ENCODE results near the gene TTC21B.
"Not testable (repeated sequence)": the region's sequence is repeated elsewhere in the genome, so short reads cannot be mapped to it uniquely, and the experiment has no call there.

The TTC21B gene

GRCh38 chr2:165868211-165868610 is 85.4 kb downstream of the TTC21B start:
- Histone ChIP-seq H3K4me1 (ENCODE audit: insufficient read depth, low read length) (peaks cover 40% of the 10 kb centered on the region), H3K36me3 (ENCODE audit: insufficient read depth, low read length) (peaks cover 2% of the 10 kb centered on the region), H2AFZ (ENCODE audit: low read depth, low read length) (no peak overlapping the region), H3K27me3 (ENCODE audit: insufficient read depth, low read length) (no peaks in the 10 kb centered on the region), H3K4me3 (ENCODE audit: low read length) (no peak overlapping the region), H3K9me3 (ENCODE audit: low read length) (peaks cover 4% of the 10 kb centered on the region)

- Histone ChIP-seq H2AFZ (ENCODE audit: low read depth, low read length) (peak overlapping the region; percentile 42), H3K4me1 (ENCODE audit: insufficient read depth, low read length) (peaks cover 28% of the 10 kb centered on the region), H3K4me3 (ENCODE audit: low read length) (peak overlapping the region; percentile 36), H3K36me3 (ENCODE audit: insufficient read depth, low read length) (no peaks in the 10 kb centered on the region), H3K27me3 (ENCODE audit: insufficient read depth, low read length) (no peaks in the 10 kb centered on the region), H3K9me3 (ENCODE audit: low read length) (peaks cover 7% of the 10 kb centered on the region)
Measured at GRCh38 chr2:165864296-165864695, 89.3 kb downstream of the TTC21B start.

DNA sequence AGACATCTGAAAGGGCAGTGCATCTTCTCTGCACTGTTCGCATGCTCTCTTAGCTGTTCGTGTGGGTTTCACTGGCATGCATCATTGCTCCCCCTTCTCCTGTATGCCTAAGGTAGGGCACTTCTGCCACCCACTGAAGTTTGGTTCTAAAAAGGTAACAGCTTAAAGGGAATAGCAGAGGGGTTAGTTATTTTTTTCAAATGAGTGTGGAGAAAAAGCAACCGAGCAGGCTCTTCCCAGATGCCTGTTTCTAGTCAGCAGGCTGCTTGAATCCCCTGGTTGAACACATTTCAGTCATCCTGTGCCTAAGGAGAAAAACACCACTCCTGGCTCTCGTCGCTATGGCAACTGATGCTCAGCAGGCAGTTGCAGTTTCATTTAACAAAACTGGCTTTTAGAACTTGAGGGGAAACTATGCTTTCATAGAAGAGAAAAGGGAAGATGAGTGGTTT is 89.7 kb downstream of the TTC21B start:
- H3K4me1 ChIP-seq (ENCODE audit: insufficient read depth, low read length), result peaks cover 28% of the 10 kb centered on the region

GRCh38 chr2:165861083-165861482 is 92.5 kb downstream of the TTC21B start:
- H3K27me3 ChIP-seq (ENCODE audit: insufficient read depth, low read length); H3K4me3 ChIP-seq (ENCODE audit: low read length): not testable (repeated sequence)
- peaks cover 10% of the 10 kb centered on the region for H3K9me3 ChIP-seq (ENCODE audit: low read length)

More for the DNA sequence above, 89.7 kb downstream of the TTC21B start:
- Histone ChIP-seq H3K9me3 (ENCODE audit: low read length) (peaks cover 7% of the 10 kb centered on the region), H2AFZ (ENCODE audit: low read depth, low read length) (peak overlapping the region; percentile 42), H3K36me3 (ENCODE audit: insufficient read depth, low read length) (no peaks in the 10 kb centered on the region), H3K4me3 (ENCODE audit: low read length) (peak overlapping the region; percentile 36), H3K27me3 (ENCODE audit: insufficient read depth, low read length) (no peaks in the 10 kb centered on the region)

DNA sequence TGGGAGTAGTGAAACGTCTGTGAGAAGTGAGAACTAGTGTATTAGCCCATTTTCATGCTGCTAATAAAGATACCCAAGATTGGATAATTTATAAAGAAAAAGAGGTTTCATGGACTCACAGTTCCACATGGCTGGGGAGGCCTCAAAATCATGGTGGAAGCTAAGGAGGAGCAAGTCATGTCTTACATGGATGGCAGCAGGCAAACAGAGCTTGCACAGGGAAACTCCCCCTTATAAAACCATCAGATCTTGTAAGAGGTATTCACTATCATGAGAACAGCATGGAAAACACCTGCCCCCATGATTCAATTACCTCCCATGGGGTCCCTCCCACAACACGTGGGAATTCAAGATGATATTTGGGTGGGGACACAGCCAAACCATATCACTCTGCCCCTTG is 93.9 kb downstream of the TTC21B start:
- H3K36me3 ChIP-seq (ENCODE audit: insufficient read depth, low read length); H2AFZ ChIP-seq (ENCODE audit: low read depth, low read length); H3K27me3 ChIP-seq (ENCODE audit: insufficient read depth, low read length); H3K4me3 ChIP-seq (ENCODE audit: low read length): not testable (repeated sequence)
- Histone ChIP-seq H3K9me3 (ENCODE audit: low read length) (peaks cover 10% of the 10 kb centered on the region), H3K4me1 (ENCODE audit: insufficient read depth, low read length) (peaks cover 20% of the 10 kb centered on the region)

More at GRCh38 chr2:165861083-165861482, 92.5 kb downstream of the TTC21B start:
- H3K36me3 ChIP-seq (ENCODE audit: insufficient read depth, low read length); H2AFZ ChIP-seq (ENCODE audit: low read depth, low read length): not testable (repeated sequence)
- peaks cover 28% of the 10 kb centered on the region for H3K4me1 ChIP-seq (ENCODE audit: insufficient read depth, low read length)

- H3K4me3 ChIP-seq (ENCODE audit: low read length), result no peak overlapping the region
- H3K4me1 ChIP-seq (ENCODE audit: insufficient read depth, low read length), result peaks cover 2% of the 10 kb centered on the region
- H3K36me3 ChIP-seq (ENCODE audit: insufficient read depth, low read length), result no peaks in the 10 kb centered on the region
- H3K27me3 ChIP-seq (ENCODE audit: insufficient read depth, low read length), result no peaks in the 10 kb centered on the region
- H2AFZ ChIP-seq (ENCODE audit: low read depth, low read length), result no peak overlapping the region
- peaks cover 14% of the 10 kb centered on the region for H3K9me3 ChIP-seq (ENCODE audit: low read length)
Measured at GRCh38 chr2:165857876-165858275, 95.7 kb downstream of the TTC21B start.

- H3K9me3 ChIP-seq (ENCODE audit: low read length), result peaks cover 4% of the 10 kb centered on the region
- H3K4me1 ChIP-seq (ENCODE audit: insufficient read depth, low read length), result no peaks in the 10 kb centered on the region
- no peak overlapping the region for H3K4me3 ChIP-seq (ENCODE audit: low read length)
- H3K36me3 ChIP-seq (ENCODE audit: insufficient read depth, low read length), result no peaks in the 10 kb centered on the region
- H3K27me3 ChIP-seq (ENCODE audit: insufficient read depth, low read length), result no peaks in the 10 kb centered on the region
- H2AFZ ChIP-seq (ENCODE audit: low read depth, low read length), result no peak overlapping the region
Measured at GRCh38 chr2:165852394-165852793, 101.2 kb downstream of the TTC21B start.

- no peak overlapping the region for H2AFZ ChIP-seq (ENCODE audit: low read depth, low read length)
- no peaks in the 10 kb centered on the region for H3K9me3 ChIP-seq (ENCODE audit: low read length)
- H3K4me1 ChIP-seq (ENCODE audit: insufficient read depth, low read length), result peaks cover 11% of the 10 kb centered on the region
- no peaks in the 10 kb centered on the region for H3K27me3 ChIP-seq (ENCODE audit: insufficient read depth, low read length)
- no peak overlapping the region for H3K4me3 ChIP-seq (ENCODE audit: low read length)
- no peaks in the 10 kb centered on the region for H3K36me3 ChIP-seq (ENCODE audit: insufficient read depth, low read length)
Measured at GRCh38 chr2:165847001-165847400, 106.6 kb downstream of the TTC21B start.

DNA sequence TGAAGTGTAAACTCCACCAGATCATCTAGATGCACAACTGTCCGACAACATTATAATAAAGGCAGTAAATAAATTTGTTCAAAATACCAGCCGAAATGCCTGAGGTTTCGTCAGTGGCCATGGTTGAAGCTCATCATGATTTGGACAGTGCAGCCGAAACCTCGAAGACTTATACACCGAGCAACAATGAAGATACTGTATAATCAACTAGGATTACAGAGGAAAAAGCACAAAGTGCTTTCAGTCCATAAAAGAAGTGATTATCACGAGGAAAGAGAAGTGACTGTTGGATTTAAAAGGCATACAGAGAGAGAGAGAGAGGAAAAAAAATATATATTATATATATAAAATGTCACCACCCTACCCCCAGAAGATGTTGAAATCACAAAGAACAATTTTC is 107.5 kb downstream of the TTC21B start:
- Histone ChIP-seq H3K36me3 (ENCODE audit: insufficient read depth, low read length) (no peaks in the 10 kb centered on the region), H2AFZ (ENCODE audit: low read depth, low read length) (no peak overlapping the region), H3K4me3 (ENCODE audit: low read length) (no peak overlapping the region), H3K4me1 (ENCODE audit: insufficient read depth, low read length) (peaks cover 11% of the 10 kb centered on the region), H3K27me3 (ENCODE audit: insufficient read depth, low read length) (no peaks in the 10 kb centered on the region), H3K9me3 (ENCODE audit: low read length) (no peaks in the 10 kb centered on the region)

DNA sequence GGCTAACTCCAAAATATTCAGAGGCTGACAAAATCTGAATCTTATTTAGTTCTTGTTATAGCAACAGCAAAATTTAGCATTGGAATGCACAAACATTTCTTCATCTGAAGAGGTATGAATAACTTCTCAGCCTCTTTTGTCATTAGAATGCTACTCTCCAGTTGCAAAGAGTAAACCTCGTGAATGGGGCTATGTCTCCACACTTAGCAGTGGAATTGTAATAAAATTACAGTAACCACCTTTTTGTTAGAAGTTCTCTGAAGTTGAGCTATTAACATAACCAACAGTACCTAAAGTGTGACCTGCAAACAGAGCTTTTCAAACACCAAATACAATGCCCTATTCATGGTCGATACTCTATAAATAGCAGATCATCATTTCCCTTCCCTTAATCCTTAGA is 109.4 kb downstream of the TTC21B start:
- no peaks in the 10 kb centered on the region for H3K9me3 ChIP-seq (ENCODE audit: low read length)
- no peak overlapping the region for H2AFZ ChIP-seq (ENCODE audit: low read depth, low read length)
- H3K4me3 ChIP-seq (ENCODE audit: low read length), result no peak overlapping the region
- peaks cover 11% of the 10 kb centered on the region for H3K4me1 ChIP-seq (ENCODE audit: insufficient read depth, low read length)
- H3K36me3 ChIP-seq (ENCODE audit: insufficient read depth, low read length), result no peaks in the 10 kb centered on the region
- H3K27me3 ChIP-seq (ENCODE audit: insufficient read depth, low read length), result no peaks in the 10 kb centered on the region

- no peak overlapping the region for H2AFZ ChIP-seq (ENCODE audit: low read depth, low read length)
- peaks cover 11% of the 10 kb centered on the region for H3K4me1 ChIP-seq (ENCODE audit: insufficient read depth, low read length)
- no peaks in the 10 kb centered on the region for H3K36me3 ChIP-seq (ENCODE audit: insufficient read depth, low read length)
- H3K27me3 ChIP-seq (ENCODE audit: insufficient read depth, low read length), result no peaks in the 10 kb centered on the region
- no peaks in the 10 kb centered on the region for H3K9me3 ChIP-seq (ENCODE audit: low read length)
- no peak overlapping the region for H3K4me3 ChIP-seq (ENCODE audit: low read length)
Measured at GRCh38 chr2:165843351-165843750, 110.2 kb downstream of the TTC21B start.

- H3K4me1 ChIP-seq (ENCODE audit: insufficient read depth, low read length), result peaks cover 11% of the 10 kb centered on the region
- H3K27me3 ChIP-seq (ENCODE audit: insufficient read depth, low read length), result no peaks in the 10 kb centered on the region
- no peak overlapping the region for H2AFZ ChIP-seq (ENCODE audit: low read depth, low read length)
- H3K4me3 ChIP-seq (ENCODE audit: low read length), result no peak overlapping the region
- no peaks in the 10 kb centered on the region for H3K36me3 ChIP-seq (ENCODE audit: insufficient read depth, low read length)
- H3K9me3 ChIP-seq (ENCODE audit: low read length), result no peaks in the 10 kb centered on the region
Measured at GRCh38 chr2:165840333-165840958, 113.1 kb downstream of the TTC21B start.

GRCh38 chr2:165839610-165840009 is 114.0 kb downstream of the TTC21B start:
- Histone ChIP-seq H3K4me1 (ENCODE audit: insufficient read depth, low read length) (peaks cover 8% of the 10 kb centered on the region), H2AFZ (ENCODE audit: low read depth, low read length) (no peak overlapping the region), H3K4me3 (ENCODE audit: low read length) (no peak overlapping the region), H3K27me3 (ENCODE audit: insufficient read depth, low read length) (no peaks in the 10 kb centered on the region), H3K36me3 (ENCODE audit: insufficient read depth, low read length) (no peaks in the 10 kb centered on the region), H3K9me3 (ENCODE audit: low read length) (no peaks in the 10 kb centered on the region)

DNA sequence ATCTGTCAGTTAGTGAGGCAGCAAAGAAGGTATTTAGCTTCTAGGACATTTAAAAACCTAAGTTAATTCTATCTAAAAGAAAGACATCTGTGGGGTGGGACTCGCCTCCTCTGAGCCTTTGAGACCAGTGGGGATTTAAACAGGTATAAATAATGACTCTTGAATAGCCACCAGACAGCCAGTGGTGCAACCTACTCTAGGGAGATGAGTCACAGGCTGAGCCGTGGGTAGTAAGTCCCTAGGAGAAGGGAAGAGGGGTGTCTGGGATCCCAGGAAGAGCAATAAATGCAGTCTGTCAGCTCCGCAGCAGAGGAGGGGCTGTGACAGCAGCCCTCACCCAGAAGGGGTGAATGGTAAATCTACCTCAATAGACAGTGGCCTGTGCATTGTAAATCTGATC is 116.5 kb downstream of the TTC21B start:
- Histone ChIP-seq H2AFZ (ENCODE audit: low read depth, low read length) (no peak overlapping the region), H3K4me3 (ENCODE audit: low read length) (no peak overlapping the region), H3K9me3 (ENCODE audit: low read length) (no peaks in the 10 kb centered on the region), H3K27me3 (ENCODE audit: insufficient read depth, low read length) (no peaks in the 10 kb centered on the region), H3K36me3 (ENCODE audit: insufficient read depth, low read length) (no peaks in the 10 kb centered on the region), H3K4me1 (ENCODE audit: insufficient read depth, low read length) (peaks cover 7% of the 10 kb centered on the region)

Measured in neuron (in vitro differentiated cells).